ENCODE data around the gene TPRA1. TPM values are rescaled to one million over a fixed set of nuclear protein-coding genes. Genes with fewer than 3 reads are reported as not detected.

The TPRA1 gene
- total and polyA plus RNA-seq, 2 experiments from 2014 or later = 16.7 to 30.4 TPM

DNA sequence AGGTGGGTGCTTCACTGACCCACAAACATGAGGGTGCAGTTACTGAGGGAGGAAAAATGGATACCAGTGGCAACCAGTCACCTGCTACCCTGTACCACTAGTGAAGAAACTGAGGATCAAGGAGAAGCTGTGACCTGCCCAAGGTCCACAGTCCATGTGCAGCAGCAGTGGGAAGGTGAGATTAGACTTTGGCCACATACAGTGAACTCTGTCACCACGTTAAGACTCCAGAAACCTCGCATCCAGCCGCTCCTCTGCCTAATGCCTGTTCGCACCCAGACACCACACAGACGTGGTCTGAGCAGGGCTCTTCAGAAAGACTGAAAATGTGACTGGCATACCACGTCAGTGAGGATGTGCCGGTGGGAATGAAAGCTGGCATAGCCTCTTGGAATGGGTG is 20.0 kb downstream of the TPRA1 start (continued):
- TF ChIP-seq, protein P1, sequence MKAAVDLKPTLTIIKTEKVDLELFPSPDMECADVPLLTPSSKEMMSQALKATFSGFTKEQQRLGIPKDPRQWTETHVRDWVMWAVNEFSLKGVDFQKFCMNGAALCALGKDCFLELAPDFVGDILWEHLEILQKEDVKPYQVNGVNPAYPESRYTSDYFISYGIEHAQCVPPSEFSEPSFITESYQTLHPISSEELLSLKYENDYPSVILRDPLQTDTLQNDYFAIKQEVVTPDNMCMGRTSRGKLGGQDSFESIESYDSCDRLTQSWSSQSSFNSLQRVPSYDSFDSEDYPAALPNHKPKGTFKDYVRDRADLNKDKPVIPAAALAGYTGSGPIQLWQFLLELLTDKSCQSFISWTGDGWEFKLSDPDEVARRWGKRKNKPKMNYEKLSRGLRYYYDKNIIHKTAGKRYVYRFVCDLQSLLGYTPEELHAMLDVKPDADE (IDR thresholded peaks at IDR 0.05) = no peak
- TF ChIP-seq ZNF114 (CRISPR knock-in tag; IDR thresholded peaks at IDR 0.05) (no peak), POLR2AphosphoS5 (IDR thresholded peaks at IDR 0.05; ENCODE audit: low read depth) (no peak), CREB1 (CRISPR knock-in tag; IDR thresholded peaks at IDR 0.05; ENCODE audit: low read depth) (no peak)
- TF ChIP-seq, protein P2, sequence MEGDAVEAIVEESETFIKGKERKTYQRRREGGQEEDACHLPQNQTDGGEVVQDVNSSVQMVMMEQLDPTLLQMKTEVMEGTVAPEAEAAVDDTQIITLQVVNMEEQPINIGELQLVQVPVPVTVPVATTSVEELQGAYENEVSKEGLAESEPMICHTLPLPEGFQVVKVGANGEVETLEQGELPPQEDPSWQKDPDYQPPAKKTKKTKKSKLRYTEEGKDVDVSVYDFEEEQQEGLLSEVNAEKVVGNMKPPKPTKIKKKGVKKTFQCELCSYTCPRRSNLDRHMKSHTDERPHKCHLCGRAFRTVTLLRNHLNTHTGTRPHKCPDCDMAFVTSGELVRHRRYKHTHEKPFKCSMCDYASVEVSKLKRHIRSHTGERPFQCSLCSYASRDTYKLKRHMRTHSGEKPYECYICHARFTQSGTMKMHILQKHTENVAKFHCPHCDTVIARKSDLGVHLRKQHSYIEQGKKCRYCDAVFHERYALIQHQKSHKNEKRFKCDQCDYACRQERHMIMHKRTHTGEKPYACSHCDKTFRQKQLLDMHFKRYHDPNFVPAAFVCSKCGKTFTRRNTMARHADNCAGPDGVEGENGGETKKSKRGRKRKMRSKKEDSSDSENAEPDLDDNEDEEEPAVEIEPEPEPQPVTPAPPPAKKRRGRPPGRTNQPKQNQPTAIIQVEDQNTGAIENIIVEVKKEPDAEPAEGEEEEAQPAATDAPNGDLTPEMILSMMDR (conservative IDR thresholded peaks at IDR 0.05; ENCODE audit: low read depth in 2 of 2) = no peak
- TF ChIP-seq, protein P3, sequence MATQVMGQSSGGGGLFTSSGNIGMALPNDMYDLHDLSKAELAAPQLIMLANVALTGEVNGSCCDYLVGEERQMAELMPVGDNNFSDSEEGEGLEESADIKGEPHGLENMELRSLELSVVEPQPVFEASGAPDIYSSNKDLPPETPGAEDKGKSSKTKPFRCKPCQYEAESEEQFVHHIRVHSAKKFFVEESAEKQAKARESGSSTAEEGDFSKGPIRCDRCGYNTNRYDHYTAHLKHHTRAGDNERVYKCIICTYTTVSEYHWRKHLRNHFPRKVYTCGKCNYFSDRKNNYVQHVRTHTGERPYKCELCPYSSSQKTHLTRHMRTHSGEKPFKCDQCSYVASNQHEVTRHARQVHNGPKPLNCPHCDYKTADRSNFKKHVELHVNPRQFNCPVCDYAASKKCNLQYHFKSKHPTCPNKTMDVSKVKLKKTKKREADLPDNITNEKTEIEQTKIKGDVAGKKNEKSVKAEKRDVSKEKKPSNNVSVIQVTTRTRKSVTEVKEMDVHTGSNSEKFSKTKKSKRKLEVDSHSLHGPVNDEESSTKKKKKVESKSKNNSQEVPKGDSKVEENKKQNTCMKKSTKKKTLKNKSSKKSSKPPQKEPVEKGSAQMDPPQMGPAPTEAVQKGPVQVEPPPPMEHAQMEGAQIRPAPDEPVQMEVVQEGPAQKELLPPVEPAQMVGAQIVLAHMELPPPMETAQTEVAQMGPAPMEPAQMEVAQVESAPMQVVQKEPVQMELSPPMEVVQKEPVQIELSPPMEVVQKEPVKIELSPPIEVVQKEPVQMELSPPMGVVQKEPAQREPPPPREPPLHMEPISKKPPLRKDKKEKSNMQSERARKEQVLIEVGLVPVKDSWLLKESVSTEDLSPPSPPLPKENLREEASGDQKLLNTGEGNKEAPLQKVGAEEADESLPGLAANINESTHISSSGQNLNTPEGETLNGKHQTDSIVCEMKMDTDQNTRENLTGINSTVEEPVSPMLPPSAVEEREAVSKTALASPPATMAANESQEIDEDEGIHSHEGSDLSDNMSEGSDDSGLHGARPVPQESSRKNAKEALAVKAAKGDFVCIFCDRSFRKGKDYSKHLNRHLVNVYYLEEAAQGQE (IDR thresholded peaks at IDR 0.05; ENCODE audit: unreplicated experiment) = no peak

DNA sequence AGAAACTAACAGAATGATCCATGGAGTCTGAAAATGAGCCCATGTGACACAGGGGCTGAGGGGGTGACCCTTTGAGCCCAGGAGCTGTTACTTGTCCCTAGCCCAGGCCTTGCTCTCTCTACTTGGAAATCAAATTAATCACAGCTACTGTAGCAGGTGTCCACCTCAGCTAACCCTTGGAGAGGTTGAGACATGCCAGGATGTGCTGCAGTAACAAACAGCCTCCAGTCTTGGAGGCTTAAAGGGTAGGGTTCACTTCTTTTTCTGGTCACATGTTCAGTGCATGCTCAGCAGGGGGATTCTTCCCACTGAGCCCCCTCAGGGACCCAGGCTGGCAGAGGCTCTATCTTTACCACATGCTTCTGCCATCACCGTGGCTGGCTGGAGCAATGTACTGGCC is 21.4 kb downstream of the TPRA1 start:
- no peak overlapping the region for H3K4me2 ChIP-seq
- Mint-ChIP-seq H3K27ac (no peak overlapping the region), H3K9me3 (no peaks in the 10 kb centered on the region), H3K4me1 (no peaks in the 10 kb centered on the region; the same call in 2 of the 3 replicates), H3K4me3 (no peak overlapping the region), H3K27me3 (ENCODE audit: insufficient read depth, low read depth, poor library complexity) (peaks cover 4% of the 10 kb centered on the region), H3K36me3 (ENCODE audit: low read depth) (peaks cover 8% of the 10 kb centered on the region; the same call in 1 of the 3 replicates)
- no peaks in the 10 kb centered on the region for H3K4me1 ChIP-seq (ENCODE audit: insufficient read depth)
- H3K36me3 ChIP-seq (ENCODE audit: insufficient read depth) = no peaks in the 10 kb centered on the region
- H3K4me3 ChIP-seq = no peak overlapping the region
- ATAC-seq (no peak), DNase-seq (ENCODE audit: low spot score) (no peak)
- no peaks in the 10 kb centered on the region for H4K20me1 ChIP-seq (replicated peaks; ENCODE audit: insufficient read depth)
- H2AFZ ChIP-seq = no peak overlapping the region
- no peaks in the 10 kb centered on the region for H3K79me2 ChIP-seq (replicated peaks; ENCODE audit: insufficient read depth)
- no peaks in the 10 kb centered on the region for H3F3A ChIP-seq (replicated peaks; ENCODE audit: low read depth)
- H3K27ac ChIP-seq (ENCODE audit: low read depth) = no peak overlapping the region
- H3K27me3 ChIP-seq (ENCODE audit: insufficient read depth) = no peaks in the 10 kb centered on the region
- no peaks in the 10 kb centered on the region for H3K9me2 ChIP-seq (ENCODE audit: insufficient read depth)
- no peak for TF ChIP-seq ZNF331 (CRISPR knock-in tag; IDR thresholded peaks at IDR 0.05; ENCODE audit: low read depth)
- TF ChIP-seq, protein P4, sequence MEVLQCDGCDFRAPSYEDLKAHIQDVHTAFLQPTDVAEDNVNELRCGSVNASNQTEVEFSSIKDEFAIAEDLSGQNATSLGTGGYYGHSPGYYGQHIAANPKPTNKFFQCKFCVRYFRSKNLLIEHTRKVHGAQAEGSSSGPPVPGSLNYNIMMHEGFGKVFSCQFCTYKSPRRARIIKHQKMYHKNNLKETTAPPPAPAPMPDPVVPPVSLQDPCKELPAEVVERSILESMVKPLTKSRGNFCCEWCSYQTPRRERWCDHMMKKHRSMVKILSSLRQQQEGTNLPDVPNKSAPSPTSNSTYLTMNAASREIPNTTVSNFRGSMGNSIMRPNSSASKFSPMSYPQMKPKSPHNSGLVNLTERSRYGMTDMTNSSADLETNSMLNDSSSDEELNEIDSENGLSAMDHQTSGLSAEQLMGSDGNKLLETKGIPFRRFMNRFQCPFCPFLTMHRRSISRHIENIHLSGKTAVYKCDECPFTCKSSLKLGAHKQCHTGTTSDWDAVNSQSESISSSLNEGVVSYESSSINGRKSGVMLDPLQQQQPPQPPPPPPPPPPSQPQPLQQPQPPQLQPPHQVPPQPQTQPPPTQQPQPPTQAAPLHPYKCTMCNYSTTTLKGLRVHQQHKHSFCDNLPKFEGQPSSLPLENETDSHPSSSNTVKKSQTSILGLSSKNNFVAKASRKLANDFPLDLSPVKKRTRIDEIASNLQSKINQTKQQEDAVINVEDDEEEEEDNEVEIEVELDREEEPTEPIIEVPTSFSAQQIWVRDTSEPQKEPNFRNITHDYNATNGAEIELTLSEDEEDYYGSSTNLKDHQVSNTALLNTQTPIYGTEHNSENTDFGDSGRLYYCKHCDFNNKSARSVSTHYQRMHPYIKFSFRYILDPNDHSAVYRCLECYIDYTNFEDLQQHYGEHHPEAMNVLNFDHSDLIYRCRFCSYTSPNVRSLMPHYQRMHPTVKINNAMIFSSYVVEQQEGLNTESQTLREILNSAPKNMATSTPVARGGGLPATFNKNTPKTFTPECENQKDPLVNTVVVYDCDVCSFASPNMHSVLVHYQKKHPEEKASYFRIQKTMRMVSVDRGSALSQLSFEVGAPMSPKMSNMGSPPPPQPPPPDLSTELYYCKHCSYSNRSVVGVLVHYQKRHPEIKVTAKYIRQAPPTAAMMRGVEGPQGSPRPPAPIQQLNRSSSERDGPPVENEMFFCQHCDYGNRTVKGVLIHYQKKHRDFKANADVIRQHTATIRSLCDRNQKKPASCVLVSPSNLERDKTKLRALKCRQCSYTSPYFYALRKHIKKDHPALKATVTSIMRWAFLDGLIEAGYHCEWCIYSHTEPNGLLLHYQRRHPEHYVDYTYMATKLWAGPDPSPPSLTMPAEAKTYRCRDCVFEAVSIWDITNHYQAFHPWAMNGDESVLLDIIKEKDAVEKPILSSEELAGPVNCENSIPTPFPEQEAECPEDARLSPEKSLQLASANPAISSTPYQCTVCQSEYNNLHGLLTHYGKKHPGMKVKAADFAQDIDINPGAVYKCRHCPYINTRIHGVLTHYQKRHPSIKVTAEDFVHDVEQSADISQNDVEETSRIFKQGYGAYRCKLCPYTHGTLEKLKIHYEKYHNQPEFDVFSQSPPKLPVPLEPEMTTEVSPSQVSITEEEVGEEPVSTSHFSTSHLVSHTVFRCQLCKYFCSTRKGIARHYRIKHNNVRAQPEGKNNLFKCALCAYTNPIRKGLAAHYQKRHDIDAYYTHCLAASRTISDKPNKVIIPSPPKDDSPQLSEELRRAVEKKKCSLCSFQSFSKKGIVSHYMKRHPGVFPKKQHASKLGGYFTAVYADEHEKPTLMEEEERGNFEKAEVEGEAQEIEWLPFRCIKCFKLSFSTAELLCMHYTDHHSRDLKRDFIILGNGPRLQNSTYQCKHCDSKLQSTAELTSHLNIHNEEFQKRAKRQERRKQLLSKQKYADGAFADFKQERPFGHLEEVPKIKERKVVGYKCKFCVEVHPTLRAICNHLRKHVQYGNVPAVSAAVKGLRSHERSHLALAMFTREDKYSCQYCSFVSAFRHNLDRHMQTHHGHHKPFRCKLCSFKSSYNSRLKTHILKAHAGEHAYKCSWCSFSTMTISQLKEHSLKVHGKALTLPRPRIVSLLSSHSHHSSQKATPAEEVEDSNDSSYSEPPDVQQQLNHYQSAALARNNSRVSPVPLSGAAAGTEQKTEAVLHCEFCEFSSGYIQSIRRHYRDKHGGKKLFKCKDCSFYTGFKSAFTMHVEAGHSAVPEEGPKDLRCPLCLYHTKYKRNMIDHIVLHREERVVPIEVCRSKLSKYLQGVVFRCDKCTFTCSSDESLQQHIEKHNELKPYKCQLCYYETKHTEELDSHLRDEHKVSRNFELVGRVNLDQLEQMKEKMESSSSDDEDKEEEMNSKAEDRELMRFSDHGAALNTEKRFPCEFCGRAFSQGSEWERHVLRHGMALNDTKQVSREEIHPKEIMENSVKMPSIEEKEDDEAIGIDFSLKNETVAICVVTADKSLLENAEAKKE (CRISPR knock-in tag; IDR thresholded peaks at IDR 0.05) = no peak
- no peak for TF ChIP-seq STAT1 (IDR thresholded peaks at IDR 0.05; ENCODE audit: unreplicated experiment)
- TF ChIP-seq, protein P3 (IDR thresholded peaks at IDR 0.05; ENCODE audit: unreplicated experiment) = no peak
